NCI-H1694 (cell line): ENCODE measurements around the gene TMEM54.

Source experiments
- DNase-seq: peaks from one replicate; lab custom pipeline; 2025; lab: John Stamatoyannopoulos, UW

TMEM54 gene, protein sequence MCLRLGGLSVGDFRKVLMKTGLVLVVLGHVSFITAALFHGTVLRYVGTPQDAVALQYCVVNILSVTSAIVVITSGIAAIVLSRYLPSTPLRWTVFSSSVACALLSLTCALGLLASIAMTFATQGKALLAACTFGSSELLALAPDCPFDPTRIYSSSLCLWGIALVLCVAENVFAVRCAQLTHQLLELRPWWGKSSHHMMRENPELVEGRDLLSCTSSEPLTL

DNA sequence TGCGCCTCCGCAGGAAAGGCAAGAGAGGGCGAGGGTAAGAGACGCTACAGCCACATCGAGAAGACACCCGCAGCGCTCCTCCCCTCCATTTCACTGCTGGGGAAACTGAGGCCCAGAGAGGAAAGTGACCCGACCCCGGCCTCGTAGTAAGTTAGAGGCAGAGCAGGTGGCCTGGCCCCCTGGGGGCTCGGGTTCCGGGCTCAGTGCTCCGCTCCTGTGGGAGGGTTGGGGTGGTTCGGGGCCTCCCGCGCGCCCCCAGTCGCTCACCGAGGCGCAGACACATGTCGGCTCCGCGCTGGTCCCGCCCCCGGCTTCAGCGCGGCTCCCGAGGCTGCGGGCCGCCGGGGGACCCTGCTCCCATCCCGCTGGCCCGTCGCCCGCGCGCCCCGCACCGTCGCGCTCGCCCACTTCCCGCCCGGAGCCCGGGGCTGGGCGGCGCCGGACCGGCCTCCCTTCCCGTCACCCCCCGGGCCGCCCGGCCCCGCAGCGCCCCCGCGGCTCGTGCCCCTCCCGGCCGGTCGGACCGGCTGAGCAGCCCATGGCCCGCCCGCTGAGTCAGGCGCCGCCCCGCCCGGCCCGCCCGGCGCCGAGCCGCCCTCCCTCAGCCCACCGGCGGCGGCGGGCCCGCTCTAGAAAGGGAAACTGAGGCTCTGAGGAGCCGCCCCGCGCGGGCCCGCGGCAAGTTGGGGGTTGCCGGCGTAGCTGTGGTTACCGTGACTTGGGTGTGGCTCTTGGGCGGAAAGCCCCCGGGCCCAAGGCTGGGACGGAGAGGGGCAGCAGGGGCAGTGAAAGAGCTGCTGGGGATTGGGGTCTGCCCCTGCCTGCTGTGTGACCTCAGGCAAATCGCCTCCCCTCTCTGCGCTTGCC is at the start of gene TMEM54:
Gene TMEM54, minus strand, starts transcription at position 434 of the 867 bp plus-strand sequence. Its CDS starts 151 bp downstream, at position 283.
- no peak for DNase-seq

DNA sequence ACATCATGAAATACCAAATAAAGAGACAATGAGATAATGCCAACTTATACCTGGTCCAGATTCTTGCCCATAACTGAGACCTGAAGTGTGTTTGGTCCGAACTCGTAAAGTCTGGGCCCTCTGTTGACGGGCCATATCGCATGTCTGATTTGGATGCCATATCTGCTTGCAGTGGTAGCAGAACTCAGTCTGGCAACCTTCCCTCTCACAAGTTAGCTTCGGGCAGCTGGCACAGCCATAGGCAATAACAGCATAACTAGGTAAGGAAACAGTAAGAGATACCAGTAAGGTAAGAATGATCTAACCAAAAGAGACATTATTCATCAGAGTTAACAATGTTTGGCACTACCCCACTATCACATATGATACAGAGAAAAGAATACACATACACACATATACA is 48.3 kb upstream of the TMEM54 start:
- DNase-seq, result no peak

DNA sequence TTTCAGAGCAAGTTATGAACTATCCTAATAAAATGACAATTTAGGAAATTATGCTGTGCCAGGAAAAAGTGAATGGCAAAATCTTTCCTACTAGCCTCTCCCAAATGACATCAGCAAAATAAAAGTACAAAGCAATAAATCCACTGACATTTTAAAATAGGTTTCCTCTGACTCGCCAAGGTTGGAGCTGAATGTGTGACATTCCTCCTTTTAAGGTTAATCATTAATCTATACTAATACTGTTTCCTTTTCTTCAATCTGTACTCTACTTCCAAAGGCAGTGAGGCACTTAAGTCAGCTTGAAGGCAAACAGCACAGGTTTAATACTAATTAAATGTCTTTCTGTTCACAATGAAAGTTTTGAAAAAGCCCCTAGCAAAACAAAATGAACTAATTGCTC is 47.7 kb upstream of the TMEM54 start:
- no peak for DNase-seq

DNA sequence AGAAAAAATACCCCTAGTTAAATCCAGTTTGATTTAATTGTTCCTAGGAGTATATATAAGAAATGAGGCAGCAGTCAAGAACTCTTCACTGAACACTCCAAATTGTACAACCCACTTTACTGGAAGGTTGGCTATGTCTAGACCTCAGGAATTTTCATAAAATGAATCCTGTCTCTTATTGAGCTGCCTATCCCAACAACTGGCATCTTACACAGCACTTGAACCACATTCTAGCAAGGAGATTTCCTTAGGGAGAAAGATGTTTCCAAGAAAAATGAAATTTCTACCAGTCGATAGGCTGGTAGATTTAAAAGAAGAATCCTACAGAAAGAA is 47.2 kb upstream of the TMEM54 start:
- no peak for DNase-seq

DNA sequence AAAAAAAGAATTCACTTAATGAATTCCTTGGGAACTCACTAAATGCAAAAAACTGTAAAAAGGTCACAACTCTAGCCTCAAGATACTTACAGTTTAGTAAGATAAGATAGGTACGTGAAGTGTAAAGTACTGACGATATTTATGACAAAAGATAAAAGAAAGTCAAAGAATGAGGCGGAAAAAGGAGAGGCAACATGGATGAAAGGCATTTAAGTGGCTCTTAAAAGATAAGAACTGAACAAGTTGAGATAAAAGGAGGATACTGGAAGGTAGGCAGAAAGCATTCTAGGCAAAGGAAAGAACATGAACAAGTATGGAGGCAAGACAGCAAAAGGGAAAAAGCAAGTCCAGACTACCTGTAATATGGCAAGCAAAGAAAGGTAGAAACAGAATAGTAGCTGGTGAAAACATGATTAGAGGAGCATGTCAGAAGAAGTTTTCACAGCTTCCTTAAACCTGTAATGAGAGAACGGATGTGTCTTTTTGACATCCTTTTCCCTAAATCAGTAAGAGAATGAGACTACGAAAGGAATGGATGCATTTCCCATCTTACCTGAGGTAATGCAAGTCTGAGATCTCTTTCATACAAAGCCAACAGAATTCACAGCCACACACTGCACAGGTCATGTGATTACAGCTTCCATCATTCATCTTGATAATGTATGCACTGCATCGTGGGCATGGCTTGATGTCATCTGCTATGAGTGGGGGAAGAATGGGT is 46.6 kb upstream of the TMEM54 start:
- no peak for DNase-seq

DNA sequence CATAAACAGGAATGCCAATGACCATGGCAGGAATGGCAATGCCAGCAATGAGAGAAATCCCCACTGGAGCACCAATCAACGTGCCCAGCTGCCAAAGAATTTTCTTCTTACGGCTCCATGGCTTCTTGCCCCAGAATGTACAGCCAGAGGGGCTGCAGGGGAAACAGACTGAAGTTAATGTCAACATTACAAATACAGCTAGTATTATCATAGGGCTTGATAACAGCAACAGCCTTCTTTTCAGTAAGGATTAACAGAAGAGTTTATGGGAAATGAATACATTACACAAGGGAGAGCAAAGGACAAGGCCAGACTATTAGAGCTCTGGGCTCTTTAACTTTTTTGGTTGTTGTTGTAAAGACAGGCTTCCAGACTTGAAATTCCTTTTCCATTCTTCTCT is 45.2 kb upstream of the TMEM54 start:
- no peak for DNase-seq

DNA sequence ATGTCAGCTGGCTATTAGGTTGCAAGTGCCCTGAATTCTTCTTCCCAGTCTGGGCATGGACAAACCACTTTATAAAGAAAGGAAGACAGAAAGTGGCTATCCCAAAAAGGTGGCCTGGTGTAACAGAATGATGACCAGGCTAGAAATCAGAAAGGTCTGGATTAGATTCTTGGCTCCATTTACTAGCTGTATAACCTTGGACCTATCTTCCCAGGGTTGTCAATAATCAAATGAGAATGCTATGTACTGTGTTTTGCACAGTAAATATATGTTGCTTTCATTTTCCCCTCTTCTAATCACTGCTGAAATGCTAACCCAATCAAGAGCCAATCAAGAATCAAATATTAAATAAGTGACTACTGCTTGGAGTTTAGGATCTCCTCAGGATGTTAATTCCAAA is 43.0 kb upstream of the TMEM54 start:
- DNase-seq, result no peak

DNA sequence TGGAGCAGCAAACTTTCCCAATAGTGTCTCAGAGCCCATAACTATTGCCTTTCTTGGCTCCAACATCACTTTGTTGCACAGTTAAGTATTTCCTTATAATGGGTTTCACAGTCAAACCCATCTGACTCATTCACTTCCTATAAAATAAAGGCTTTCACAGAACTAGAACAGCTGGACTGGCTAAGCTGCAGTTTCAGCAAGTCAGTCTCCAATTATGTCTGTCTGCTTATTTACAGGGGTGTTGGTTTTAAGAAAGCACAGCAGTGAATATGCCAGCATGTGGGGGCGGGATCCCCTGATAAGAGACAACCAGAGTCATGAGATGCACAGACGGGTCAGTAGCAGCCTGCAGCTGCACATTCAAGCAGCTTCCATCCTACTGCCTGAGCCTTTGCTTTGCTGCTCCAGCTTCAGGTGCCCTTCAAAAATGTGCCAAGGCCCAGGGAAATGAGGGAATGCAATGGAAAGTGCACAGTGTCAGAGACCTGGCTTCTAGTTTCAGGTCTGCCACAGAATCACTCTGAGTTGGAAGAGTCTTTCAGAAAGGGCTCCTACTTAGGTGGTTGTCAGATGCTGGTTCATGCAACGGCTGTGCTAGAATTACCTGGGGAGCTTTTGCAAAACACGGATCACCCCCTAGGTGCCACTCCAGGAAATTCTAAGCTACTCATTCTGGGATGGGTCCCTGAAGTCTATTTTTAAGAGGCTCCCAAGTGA is 38.6 kb upstream of the TMEM54 start:
- DNase-seq, result no peak

DNA sequence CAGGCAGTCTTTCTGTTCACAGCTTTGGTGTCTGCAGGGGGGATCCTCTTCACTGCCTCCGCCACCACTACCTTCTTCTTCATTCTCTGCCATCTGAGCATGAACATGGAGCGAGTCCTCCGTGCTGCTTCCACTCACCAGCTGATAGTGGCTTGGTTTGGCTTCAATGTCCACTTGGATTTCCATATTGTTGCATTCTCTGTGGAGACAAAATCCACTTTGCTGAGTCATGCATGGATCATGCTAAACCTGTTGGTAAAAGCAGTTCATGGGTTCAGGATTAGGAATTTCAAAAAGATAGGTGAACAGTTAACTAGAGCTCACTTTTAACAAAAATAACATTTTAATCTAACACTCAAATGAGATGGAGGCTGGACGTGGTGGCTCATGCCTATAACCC is 35.9 kb upstream of the TMEM54 start:
- DNase-seq, result no peak

DNA sequence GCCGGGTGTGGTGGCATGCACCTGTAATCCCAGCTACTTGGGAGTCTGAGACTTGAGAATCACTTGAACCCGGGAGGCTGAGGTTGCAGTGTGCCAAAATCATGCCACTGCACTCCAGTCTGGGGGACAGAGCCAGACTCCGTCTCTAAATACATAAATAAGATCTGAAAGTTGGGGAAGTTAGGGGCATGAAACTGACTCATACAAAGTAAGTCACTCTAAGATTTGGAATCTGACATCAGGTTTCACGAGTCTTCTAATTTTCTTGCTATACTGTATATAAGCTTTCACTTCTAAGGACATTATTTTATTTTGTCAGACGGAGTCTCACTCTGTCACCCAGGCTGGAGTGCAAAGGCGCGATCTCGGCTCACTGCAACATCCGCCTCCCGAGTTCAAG is 33.3 kb upstream of the TMEM54 start:
- no peak for DNase-seq

DNA sequence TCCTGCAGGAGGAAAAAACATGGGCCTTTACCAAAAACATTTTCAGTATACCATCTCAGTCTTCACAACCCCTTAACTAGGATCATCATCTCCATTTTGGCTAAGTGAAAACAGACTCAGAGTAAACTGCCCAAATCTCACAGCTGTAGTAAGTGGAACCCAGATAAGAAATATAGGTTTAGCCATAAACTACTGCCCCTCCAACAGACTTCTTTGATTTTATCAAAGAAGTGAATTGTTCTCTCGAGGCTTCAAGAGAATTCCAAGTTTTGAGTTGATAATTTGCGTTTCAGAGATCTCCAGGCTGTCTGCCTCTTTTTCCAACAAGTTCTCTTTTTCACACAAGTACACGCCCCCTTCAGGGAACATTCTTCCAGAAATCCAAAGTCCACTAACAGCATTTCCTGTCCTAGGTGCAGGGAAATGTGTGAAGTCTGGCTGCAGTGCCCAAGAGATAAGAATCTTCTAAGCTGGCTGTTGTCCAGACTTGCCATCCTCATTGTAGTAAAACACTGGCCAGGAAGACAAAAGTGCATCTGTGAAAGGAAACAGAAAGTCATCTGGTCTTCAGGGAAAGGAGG is 32.6 kb upstream of the TMEM54 start:
- no peak for DNase-seq

DNA sequence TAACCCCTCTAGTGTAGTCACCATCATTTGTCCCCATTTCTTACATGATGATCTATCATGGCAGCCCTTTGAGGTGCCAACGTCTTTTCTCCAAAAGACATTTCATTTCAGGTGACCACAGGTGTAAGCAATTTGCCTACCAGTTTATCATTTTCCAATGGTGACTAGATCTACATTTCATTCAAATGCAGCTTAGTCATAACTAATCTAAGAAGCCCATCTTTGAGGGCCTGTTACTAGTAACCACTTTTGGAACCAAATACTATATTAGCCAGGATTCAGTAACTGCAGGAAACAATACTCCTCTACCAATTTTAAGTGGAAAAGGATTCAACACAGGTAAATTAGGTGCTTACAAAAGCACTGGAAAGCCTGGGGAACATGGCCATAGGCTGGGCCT is 30.6 kb upstream of the TMEM54 start:
- DNase-seq, result no peak

DNA sequence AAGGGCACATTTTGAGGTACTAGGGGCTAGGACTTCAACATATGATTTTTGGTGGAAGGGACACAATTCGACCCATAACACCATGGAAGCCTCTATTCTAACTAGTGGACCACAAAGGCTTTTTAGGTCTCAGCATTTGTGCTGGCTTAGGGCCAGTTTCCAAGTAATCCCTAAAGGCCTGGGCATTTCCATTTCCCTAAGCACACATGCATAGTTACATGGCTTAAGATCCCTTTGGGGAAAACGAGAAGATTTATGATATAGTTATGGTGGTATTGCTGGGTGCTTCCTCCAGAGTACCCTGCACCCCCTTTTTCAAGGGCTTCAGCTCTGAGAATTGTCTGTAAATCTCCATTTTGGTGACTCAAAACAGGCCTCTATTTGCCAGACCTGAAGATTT is 28.2 kb upstream of the TMEM54 start:
- no peak for DNase-seq

DNA sequence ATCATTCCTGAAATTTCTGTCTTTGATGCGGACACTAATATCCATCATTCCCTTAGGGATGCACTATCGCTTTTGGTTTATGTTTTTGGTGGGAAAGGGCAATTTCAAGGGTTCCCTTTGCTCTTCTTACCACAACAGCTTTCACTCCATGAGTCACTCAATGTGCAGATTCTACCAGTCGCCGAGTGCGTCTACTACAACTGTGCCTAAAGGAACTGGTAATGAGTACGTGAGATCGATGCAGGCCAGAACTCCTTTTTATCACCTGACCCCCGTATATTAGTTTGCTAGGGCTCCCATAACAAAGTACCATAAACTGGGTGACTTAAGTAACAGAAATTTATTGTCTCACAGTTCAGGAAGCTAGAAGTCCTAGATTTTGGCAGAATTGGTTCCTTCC is 27.5 kb upstream of the TMEM54 start:
- DNase-seq, result no peak

DNA sequence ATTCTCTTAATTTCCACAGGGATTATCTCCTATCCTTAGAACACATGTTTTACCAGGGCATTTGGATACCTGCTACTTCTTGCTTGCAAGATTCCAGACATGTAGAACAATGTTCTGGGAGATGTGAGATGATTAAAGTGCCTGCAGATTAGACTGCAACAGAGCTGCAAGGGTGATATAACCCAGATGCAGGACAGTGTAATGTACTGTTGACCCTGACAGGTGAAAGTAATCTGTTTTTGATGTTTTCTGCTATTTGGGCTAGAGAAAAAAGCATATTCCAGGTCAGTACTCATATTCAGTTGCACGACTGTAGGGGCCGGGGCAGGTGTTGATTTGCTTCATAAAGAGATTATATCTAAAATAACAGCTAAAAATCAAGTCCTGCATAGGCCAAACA is 27.1 kb upstream of the TMEM54 start:
- no peak for DNase-seq

DNA sequence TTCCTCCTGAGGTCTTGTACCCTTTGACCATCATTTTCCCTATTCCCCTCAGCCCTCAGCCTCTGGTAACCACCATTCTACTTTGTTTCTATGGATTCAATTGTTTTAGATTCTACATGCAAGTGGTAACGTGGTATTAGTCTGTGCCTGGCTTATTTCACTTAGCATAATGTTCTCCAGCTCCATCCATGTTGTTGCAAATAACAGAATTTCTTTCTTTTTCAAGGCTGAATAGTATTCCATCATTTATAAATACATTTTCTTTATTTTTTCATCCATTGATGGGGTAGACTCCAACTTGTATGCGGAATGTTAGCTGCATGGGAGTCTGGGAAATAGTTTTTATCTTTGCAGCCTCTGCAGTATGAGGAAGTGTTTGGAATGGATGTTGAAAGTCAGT is 26.3 kb upstream of the TMEM54 start:
- no peak for DNase-seq

DNA sequence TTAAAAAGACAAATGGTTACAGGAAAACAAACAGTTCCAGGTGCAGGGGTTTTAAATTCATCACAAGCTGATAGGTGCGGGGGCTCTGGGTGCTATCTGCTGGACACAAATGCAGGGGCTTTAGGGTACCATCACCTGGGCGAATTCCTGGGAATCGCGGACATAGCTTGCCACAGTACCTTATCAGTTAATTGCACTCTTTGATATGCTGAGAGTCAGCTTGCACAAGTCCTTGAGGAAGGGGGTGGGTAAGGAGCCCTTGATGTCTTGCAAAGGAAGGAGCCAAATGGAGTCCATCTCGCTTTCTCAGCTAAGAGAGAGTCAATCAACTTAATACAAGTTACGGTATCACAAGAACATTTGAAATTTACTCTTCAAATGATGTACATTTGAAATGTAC is 25.4 kb upstream of the TMEM54 start:
- no peak for DNase-seq

DNA sequence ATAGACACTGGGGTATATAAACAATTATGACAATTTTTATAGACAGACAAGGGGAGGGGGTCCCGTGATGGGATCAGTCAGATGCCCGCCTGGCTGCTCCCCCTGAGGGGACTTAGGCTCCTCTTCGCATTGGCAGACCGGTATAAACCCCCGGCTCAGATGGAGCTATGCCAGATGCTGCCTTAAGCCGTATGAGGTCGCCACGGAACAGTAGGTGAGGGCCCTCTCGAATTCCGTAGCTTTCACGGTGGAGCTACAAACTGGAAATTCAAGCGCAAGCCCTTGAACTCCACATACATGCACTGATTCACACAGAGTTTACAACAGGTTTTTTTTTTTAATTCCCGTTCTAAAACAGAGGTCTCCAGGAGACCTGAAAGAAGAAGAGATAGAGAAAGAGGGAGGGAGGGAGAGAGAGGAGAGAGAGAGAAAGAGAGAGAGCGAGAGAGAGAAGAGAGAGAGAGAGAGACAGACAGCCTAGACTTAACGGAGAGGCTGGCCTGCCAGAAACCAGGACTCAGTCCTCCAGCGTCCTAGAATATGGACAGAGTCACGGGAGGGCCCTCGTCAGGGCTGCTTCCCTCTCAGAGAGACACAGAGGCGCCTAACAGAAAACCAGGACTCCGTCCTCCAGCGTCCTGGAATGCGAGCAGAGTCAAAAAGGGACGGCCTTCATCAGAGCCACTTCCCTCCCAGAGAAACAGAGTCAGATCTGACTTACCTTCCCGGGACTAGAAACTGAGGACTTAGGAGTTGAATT is 24.4 kb upstream of the TMEM54 start:
- no peak for DNase-seq

DNA sequence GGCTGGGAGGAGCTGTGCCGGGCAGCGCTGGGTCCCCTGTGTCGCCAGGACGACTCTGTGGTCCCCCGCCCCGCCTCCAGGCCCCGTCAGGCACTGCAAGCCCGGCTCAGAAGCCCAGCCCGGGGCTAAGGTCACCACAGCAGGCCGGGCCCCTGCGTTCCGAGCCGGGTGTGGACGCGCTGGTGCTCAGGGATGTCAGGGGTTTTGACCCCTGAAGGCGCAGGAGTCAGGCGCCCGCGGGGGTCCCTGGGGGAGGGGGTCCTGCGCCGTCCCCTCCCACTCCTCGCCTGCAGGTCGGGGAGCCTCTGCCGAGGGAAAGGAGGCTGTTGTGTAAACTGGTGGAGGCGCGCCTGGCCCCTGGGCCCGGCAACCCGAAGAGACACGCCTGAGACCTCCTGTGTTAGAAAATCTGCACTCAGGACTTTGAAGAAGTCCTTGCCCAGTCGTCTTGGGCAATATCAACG is 23.7 kb upstream of the TMEM54 start:
- DNase-seq, result no peak

DNA sequence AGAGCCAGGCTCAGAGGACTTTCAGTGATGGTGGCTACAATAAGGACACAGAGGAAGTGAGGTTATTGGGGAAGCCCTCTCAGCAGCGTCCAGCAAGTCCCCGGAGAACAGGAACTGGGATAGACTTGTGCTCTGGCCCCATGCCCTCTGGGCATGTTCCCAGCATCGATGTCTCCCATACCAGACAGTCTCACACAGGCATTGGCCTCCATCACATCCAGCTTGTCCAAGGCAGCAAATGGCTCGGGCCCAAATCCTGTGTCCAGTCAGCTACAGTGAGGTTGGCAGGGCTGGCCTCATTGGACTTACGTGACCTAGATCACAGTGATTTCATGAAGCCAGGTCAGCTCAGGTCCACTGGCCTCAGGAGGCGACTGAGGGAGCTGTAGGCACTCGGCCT is 19.6 kb upstream of the TMEM54 start:
- DNase-seq, result no peak
